GM19240 (cell line): Measurements from ENCODE around the gene PPP1CC.
"Not testable (repeated sequence)": the region's sequence is repeated elsewhere in the genome, so short reads cannot be mapped to it uniquely, and the experiment has no call there.

ENCODE experiments used
- DNase-seq: peaks from one replicate; pipeline ENCODE4 v3.0.0; 2011; ENCODE audit warnings: low spot score; ENCODE audit not compliant: insufficient read length

Gene PPP1CC

GRCh38 chr12:110725267-110725666 is 17.4 kb downstream of the PPP1CC start:
- DNase-seq, result no peak

- not testable (repeated sequence) for DNase-seq
These were observed 19.8 kb downstream of the PPP1CC start for GRCh38 chr12:110722892-110723291.

GRCh38 chr12:110721570-110721969 is 21.1 kb downstream of the PPP1CC start:
- no peak for DNase-seq

GRCh38 chr12:110720516-110720915 is 22.2 kb downstream of the PPP1CC start:
- no peak for DNase-seq

- DNase-seq, result no peak
These were observed 24.3 kb downstream of the PPP1CC start for GRCh38 chr12:110718222-110718908.

GRCh38 chr12:110717037-110717436 is 25.7 kb downstream of the PPP1CC start:
- no peak for DNase-seq

GRCh38 chr12:110708917-110709316 is 33.8 kb downstream of the PPP1CC start:
- DNase-seq, result no peak

GRCh38 chr12:110705309-110705708 is 37.4 kb downstream of the PPP1CC start:
- no peak for DNase-seq

- DNase-seq, result no peak
These were observed 37.9 kb downstream of the PPP1CC start for GRCh38 chr12:110704750-110705149.

- no peak for DNase-seq
These were observed 38.5 kb downstream of the PPP1CC start for GRCh38 chr12:110704231-110704630.

- no peak for DNase-seq
These were observed 40.6 kb downstream of the PPP1CC start for GRCh38 chr12:110702081-110702480.

GRCh38 chr12:110699591-110700445 is 42.9 kb downstream of the PPP1CC start:
- no peak for DNase-seq

GRCh38 chr12:110698171-110698902 is 44.4 kb downstream of the PPP1CC start:
- DNase-seq, result peak; percentile 33

- DNase-seq, result no peak
These were observed 45.5 kb downstream of the PPP1CC start for GRCh38 chr12:110697236-110697635.

- DNase-seq, result no peak
These were observed 46.4 kb downstream of the PPP1CC start for GRCh38 chr12:110696283-110696682.

- DNase-seq, result no peak
These were observed 48.3 kb downstream of the PPP1CC start for GRCh38 chr12:110694330-110694901.

GRCh38 chr12:110693731-110694130 is 49.0 kb downstream of the PPP1CC start:
- no peak for DNase-seq

GRCh38 chr12:110690127-110690430 is 52.6 kb downstream of the PPP1CC start:
- no peak for DNase-seq

GRCh38 chr12:110689281-110690126 is 53.2 kb downstream of the PPP1CC start:
- DNase-seq, result peak; percentile 31

GRCh38 chr12:110688446-110689280 is 54.0 kb downstream of the PPP1CC start, which contains the start of gene HVCN1:
Gene HVCN1, minus strand, starts transcription at chr12:110689115. Its CDS starts 5,870 bp downstream, at chr12:110683245.
- no peak for DNase-seq
